GM12878 (cell line): ENCODE results near the gene SFN. TPM values are rescaled to one million over a fixed set of nuclear protein-coding genes. Genes with fewer than 3 reads are reported as not detected.

Source experiments
- ATAC-seq: fragments of 200-7000 bp; cut with Tn5 transposase; 3 replicates; pipeline ENCODE4 v1.9.1; 2020; ENCODE audit warnings: mild to moderate bottlenecking, moderate library complexity
- BruUV-seq: library from RNA; stranded (reverse); fragments of 400-500 nt; replicated peaks from 2 replicates; lab custom pipeline; 2021; lab: Mats Ljungman, UMichigan
- CTCF ChIA-PET: fragments of 300-600 bp; sonication (Branson Sonifier 250); formaldehyde crosslinking; extraction: SDS; loops from one replicate; lab custom pipeline; 2021; ENCODE audit warnings: inconsistent platforms; lab: Yijun Ruan, JAX
- POLR2A ChIA-PET: fragments of 350-600 bp; formaldehyde crosslinking; extraction: SDS; loops from one replicate; lab custom pipeline; 2021; ENCODE audit warnings: inconsistent platforms; lab: Charles Lee
- RAD21 ChIA-PET: fragments of 300-600 bp; sonication (Branson Sonifier 250); formaldehyde crosslinking; loops from one replicate; lab custom pipeline; 2023; ENCODE audit warnings: antibody characterized with exemption; ENCODE audit not compliant: unreplicated experiment; lab: Charles Lee
- SMC1A ChIA-PET: fragments of 300-600 bp; sonication (Branson Sonifier 250); formaldehyde crosslinking; loops from one replicate; lab custom pipeline; 2023; ENCODE audit not compliant: unreplicated experiment, uncharacterized antibody; lab: Charles Lee
- DNase-seq: peaks from one replicate; pipeline ENCODE4 v3.0.0-alpha.2; 2011; ENCODE audit warnings: low read depth, low spot score
- FAIRE-seq: peaks from 3 replicates; lab custom pipeline; 2011; peaks lifted over from hg19 to GRCh38; lab: Jason Lieb, UNC
- H2AFZ ChIP-seq: 2 replicates; pipeline ENCODE4 v1.6.0; 2011; ENCODE audit warnings: low read depth, low read length, control low read depth; ENCODE audit not compliant: control insufficient read depth
- H3K27ac ChIP-seq: 2 replicates; pipeline ENCODE4 v1.5.1; 2011; ENCODE audit warnings: control low read depth; ENCODE audit not compliant: control insufficient read depth, insufficient read depth
- H3K27me3 ChIP-seq, 2 experiments: replicated peaks in 1 of 2; 2 replicates each; pipeline versions ENCODE4 v1.6.0 to v1.6.1; 2011; ENCODE audit warnings: low read length in 1 of 2; ENCODE audit not compliant: control insufficient read depth in 2 of 2, insufficient read depth in 2 of 2
- H3K36me3 ChIP-seq, 2 experiments: 2 replicates each; pipeline ENCODE4 v1.5.1; 2011; ENCODE audit warnings: low read length in 1 of 2; ENCODE audit not compliant: control insufficient read depth in 2 of 2, insufficient read depth in 2 of 2
- H3K4me1 ChIP-seq: 2 replicates; pipeline ENCODE4 v1.6.1; 2011; ENCODE audit warnings: mild to moderate bottlenecking, low read length, moderate library complexity, mixed read lengths; ENCODE audit not compliant: control insufficient read depth, insufficient read depth
- H3K4me2 ChIP-seq: 2 replicates; pipeline ENCODE4 v1.6.0; 2011; ENCODE audit warnings: control low read depth; ENCODE audit not compliant: control insufficient read depth, insufficient read depth
- H3K4me3 ChIP-seq: fragments of 200-600 bp; sonication (generic); 2 replicates; pipeline ENCODE4 v1.5.1; 2016
- H3K79me2 ChIP-seq: 2 replicates; pipeline ENCODE4 v1.6.0; 2011; ENCODE audit warnings: low read length; ENCODE audit not compliant: control insufficient read depth, insufficient read depth
- H3K9ac ChIP-seq: 2 replicates; pipeline ENCODE4 v1.8.0; 2011; ENCODE audit warnings: low read length, control low read depth, mixed read lengths; ENCODE audit not compliant: control insufficient read depth, insufficient read depth
- H3K9me3 ChIP-seq: replicated peaks from 3 replicates; pipeline ENCODE4 v1.5.1; 2011; ENCODE audit warnings: mild to moderate bottlenecking, low read length; ENCODE audit not compliant: control insufficient read depth, insufficient read depth
- H4K20me1 ChIP-seq: 2 replicates; pipeline ENCODE4 v1.6.0; 2011; ENCODE audit not compliant: control insufficient read depth, insufficient read depth
- BMI1 ChIP-seq: fragments of 450-650 bp; IDR thresholded peaks from 2 replicates; pipeline ENCODE4 v1.6.1; 2016; ENCODE audit warnings: mild to moderate bottlenecking, moderate library complexity, borderline replicate concordance
- CHD2 ChIP-seq: IDR thresholded peaks from 2 replicates; pipeline ENCODE4 v1.6.1; 2011; ENCODE audit warnings: low read depth, low read length, improper control_type of control experiment, borderline replicate concordance
- GABPA ChIP-seq: IDR thresholded peaks from 2 replicates; pipeline ENCODE4 v1.6.1; 2014; ENCODE audit warnings: antibody characterized with exemption, low read depth, mild to moderate bottlenecking, inconsistent platforms
- GATAD2B ChIP-seq: fragments of 450-650 bp; conservative IDR thresholded peaks from 2 replicates; pipeline ENCODE4 v1.6.1; 2017; ENCODE audit warnings: low read depth, mild to moderate bottlenecking, moderate library complexity
- MTA2 ChIP-seq: fragments of 450-650 bp; IDR thresholded peaks from 2 replicates; pipeline ENCODE4 v1.6.1; 2016; ENCODE audit warnings: low read depth, mild to moderate bottlenecking, moderate library complexity
- RAD21 ChIP-seq: IDR thresholded peaks from 2 replicates; pipeline ENCODE4 v1.6.1; 2011; ENCODE audit warnings: mild to moderate bottlenecking, low read depth, low read length, moderate library complexity; ENCODE audit not compliant: insufficient read depth
- RB1 ChIP-seq: fragments of 450-650 bp; formaldehyde crosslinking; IDR thresholded peaks from 2 replicates; pipeline ENCODE4 v1.6.1; 2017; ENCODE audit warnings: mild to moderate bottlenecking, borderline replicate concordance
- SREBF2 ChIP-seq: IDR thresholded peaks from 2 replicates; pipeline ENCODE4 v1.6.1; 2012; ENCODE audit warnings: mild to moderate bottlenecking, low read length
- ZSCAN29 ChIP-seq: fragments of 450-650 bp; IDR thresholded peaks from 2 replicates; pipeline ENCODE4 v1.6.1; 2017; ENCODE audit warnings: mild to moderate bottlenecking, moderate library complexity
- WGBS: methylation state at CpG from one replicate; pipeline ENCODE4 v1.1.6; 2016; ENCODE audit warnings: low lambda C conversion rate; ENCODE audit not compliant: insufficient replicate concordance, insufficient coverage; ENCODE audit errors: missing lambda C conversion rate; 5-methylcytosine and 5-hydroxymethylcytosine counted together
- in situ Hi-C: fragments of 300-500 bp; cut with MboI; formaldehyde crosslinking; loops from 9 replicates; pipeline ENCODE4 v1.14.3; 2018; ENCODE audit warnings: mixed read lengths
- intact Hi-C: fragments of 100-400 bp; cut with micrococcal nuclease; formaldehyde crosslinking; loops from one replicate; pipeline ENCODE4 v1.14.2; 2022; ENCODE audit not compliant: unreplicated experiment
- polyA plus RNA-seq, 11 experiments: library from polyadenylated mRNA; depleted of rRNA in 4 of 11; unstranded in 6 of 11; stranded (reverse) in 5 of 11; fragments of >200 nt; fragmentation: Nextera tagmentation in 4 of 11; fragmentation: Illumina TruSeq in 1 of 11; extraction: Ambion mirVana in 4 of 11; extraction: Trizol in 1 of 11; gene quantifications; 1 replicate in 1 of 11; 2 replicates in 10 of 11; pipeline versions ENCODE4 v1.2.1 to v1.2.3, GENCODE V29; 2011 to 2016; ENCODE audit warnings: inconsistent platforms in 2 of 11, missing spikeins in 2 of 11, low read depth in 1 of 11
- total RNA-seq, 4 experiments: library from RNA; depleted of rRNA in 3 of 4; stranded (reverse); fragments of >200 nt in 3 of 4; fragmentation: Illumina TruSeq in 1 of 4; extraction: Trizol in 1 of 4; gene quantifications; 2 replicates each; pipeline versions ENCODE4 v1.2.1 to v1.2.3, GENCODE V29; 2013 to 2021
- TF ChIP-seq, protein P1 (sequence below): IDR thresholded peaks from 2 replicates; pipeline ENCODE4 v1.6.1; 2011; ENCODE audit warnings: borderline replicate concordance, low read depth, mild to moderate bottlenecking, moderate library complexity, mixed read lengths, low read length; ENCODE audit not compliant: insufficient read depth; ENCODE audit errors: extremely low read length
- TF ChIP-seq, protein P2 (sequence below): fragments of 450-650 bp; conservative IDR thresholded peaks from 2 replicates; pipeline ENCODE4 v1.6.1; 2017; ENCODE audit warnings: mild to moderate bottlenecking, moderate library complexity

SFN gene
- total and polyA plus RNA-seq, 10 of the 15 experiments (the other 5 are each of a cell fraction or from before 2014, with no cell fraction given) = 0.19 to 2.9 (median 1.0) TPM

DNA sequence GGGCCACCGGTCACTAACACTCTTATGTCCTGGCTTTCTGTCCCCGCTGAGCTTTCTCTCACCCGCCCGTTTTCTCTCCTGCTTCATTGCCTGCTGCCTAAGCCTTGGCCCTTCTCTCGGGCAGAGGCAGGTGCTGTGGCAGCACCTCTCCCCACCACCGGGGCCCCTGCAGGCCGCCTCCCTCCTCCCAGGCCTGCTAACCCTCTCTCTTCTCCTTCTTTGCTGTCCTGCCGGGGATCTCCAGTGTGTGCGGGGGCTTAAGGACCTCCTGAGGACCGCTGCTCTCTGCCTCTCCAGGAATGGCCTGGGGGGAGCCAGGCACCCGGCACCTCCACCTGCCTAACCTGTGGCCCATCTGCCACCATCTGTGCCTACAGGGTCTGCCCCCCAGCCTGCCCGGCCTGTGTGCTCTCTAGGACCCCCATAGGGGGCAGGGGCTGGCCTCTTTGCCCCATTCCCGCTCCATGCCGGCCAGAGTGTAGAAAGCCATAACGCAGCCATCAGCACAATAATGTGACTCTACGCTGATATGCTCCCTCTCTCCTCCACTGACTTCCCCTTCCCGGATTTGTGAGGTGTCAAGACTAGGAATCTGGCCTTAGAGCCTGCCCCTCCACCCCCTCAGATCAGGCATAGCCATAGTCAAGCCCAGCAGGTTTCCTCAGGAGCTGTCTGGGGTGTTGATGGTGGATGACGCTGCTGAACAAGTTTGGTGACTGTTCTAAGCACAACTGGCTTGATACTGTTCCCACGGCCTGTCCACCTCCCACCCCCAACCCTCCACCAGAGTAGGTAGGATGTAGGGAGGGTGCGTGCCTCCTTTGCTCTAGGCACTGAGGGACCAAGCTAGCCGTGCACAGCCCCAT, 6.1 kb upstream of the SFN start:
- Histone ChIP-seq H3K4me3 (no peak overlapping the region), H3K27me3 (no peaks in the 10 kb centered on the region), H3K9ac (no peak overlapping the region), H3K4me2 (no peak overlapping the region), H3K9me3 (no peaks in the 10 kb centered on the region), H3K36me3 (peaks cover 10 to 21% of the 10 kb centered on the region in 2 experiments)
- DNase-seq (no peak), FAIRE-seq (no peak)
- RAD21 ChIA-PET = interaction anchor here (0.8 to 2.7 kb wide), 3 partner anchors 9 to 23 kb away, joined by 3 to 8 read pairs (median 4); no protein-coding TSS in a partner anchor
- no peak for TF ChIP-seq BMI1
- TF ChIP-seq, all 136 proteins: peak for 0
- Histone ChIP-seq H3K4me1 (no peaks in the 10 kb centered on the region), H4K20me1 (no peaks in the 10 kb centered on the region), H3K27ac (no peak overlapping the region), H2AFZ (no peak overlapping the region), H3K79me2 (no peaks in the 10 kb centered on the region)
- ChIA-PET SMC1A (interaction anchor here (1.6 to 2.5 kb wide), 2 partner anchors 18 to 36 kb away, joined by 7 to 9 read pairs; no protein-coding TSS in a partner anchor), POLR2A (interaction anchor here (0.7 kb wide), 1 partner anchor 19 kb away, joined by 4 read pairs; no protein-coding TSS in a partner anchor), CTCF (interaction anchor here (1.0 to 5.9 kb wide), 8 partner anchors 8 to 254 kb away, joined by 3 to 25 read pairs (median 6); no protein-coding TSS in a partner anchor)
- intact Hi-C loops = no loop called here
- no TSS peak for BruUV-seq
- in situ Hi-C loops = no loop called here
- WGBS = 85% methylated on average over 20 of the region's 21 CpGs
- no peak for ATAC-seq

DNA sequence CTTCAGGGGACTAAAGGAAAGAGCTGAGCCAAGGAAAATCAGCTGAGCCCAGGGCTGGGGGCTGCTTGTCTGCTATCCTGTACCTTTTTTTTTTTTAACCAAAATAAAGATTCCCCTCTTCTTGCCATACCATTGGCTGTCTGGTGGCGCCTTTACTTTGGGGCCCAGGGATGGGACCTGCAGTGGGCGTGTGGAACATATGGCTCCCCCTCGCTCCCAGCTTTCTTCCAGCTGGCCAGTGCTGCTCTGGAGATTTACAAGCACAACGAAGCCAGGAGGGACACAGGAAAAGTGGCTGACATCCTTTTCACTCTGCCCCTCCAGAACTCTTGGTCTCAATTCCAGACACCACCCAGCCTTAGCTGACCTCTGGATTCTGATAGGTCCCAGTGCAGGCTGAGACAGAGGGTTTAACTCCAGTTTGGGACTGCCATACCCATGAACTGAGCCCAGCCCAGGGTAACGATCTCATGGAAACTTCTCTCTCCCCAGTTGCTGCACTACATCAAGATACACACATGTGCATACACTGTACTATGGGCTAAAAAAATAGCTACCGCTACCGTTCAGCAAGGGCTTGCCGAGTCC, 5.4 kb upstream of the SFN start:
- H3K9me3 ChIP-seq = no peaks in the 10 kb centered on the region
- H2AFZ ChIP-seq = no peak overlapping the region
- in situ Hi-C loops = no loop called here
- FAIRE-seq (no peak), DNase-seq (no peak), ATAC-seq (no peak)
- H3K9ac ChIP-seq = no peak overlapping the region
- ChIA-PET RAD21 (interaction anchor here (0.5 to 2.7 kb wide), 3 partner anchors 18 to 355 kb away, joined by 3 to 8 read pairs (median 4); no protein-coding TSS in a partner anchor), POLR2A (interaction anchor here (0.7 to 1.9 kb wide), 3 partner anchors 8 to 24 kb away, joined by 4 to 6 read pairs (median 4); no protein-coding TSS in a partner anchor), SMC1A (interaction anchor here (1.4 to 2.5 kb wide), 4 partner anchors 19 to 37 kb away, joined by 5 to 9 read pairs (median 7); no protein-coding TSS in a partner anchor), CTCF (interaction anchor here (0.7 to 5.9 kb wide), 9 partner anchors 15 to 255 kb away, joined by 3 to 25 read pairs (median 5); no protein-coding TSS in a partner anchor)
- no peaks in the 10 kb centered on the region for H3K79me2 ChIP-seq
- H3K27me3 ChIP-seq = no peaks in the 10 kb centered on the region
- H3K4me3 ChIP-seq = no peak overlapping the region
- H4K20me1 ChIP-seq = no peaks in the 10 kb centered on the region
- H3K27ac ChIP-seq = no peak overlapping the region
- H3K36me3 ChIP-seq = peaks cover 10 to 18% of the 10 kb centered on the region in 2 experiments
- no peak overlapping the region for H3K4me2 ChIP-seq
- WGBS = 82% methylated on average over 8 of the region's 8 CpGs
- peaks cover 1% of the 10 kb centered on the region for H3K4me1 ChIP-seq
- intact Hi-C loops = no loop called here
- BruUV-seq = no TSS peak
- TF ChIP-seq, protein P1, sequence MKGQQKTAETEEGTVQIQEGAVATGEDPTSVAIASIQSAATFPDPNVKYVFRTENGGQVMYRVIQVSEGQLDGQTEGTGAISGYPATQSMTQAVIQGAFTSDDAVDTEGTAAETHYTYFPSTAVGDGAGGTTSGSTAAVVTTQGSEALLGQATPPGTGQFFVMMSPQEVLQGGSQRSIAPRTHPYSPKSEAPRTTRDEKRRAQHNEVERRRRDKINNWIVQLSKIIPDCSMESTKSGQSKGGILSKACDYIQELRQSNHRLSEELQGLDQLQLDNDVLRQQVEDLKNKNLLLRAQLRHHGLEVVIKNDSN = no peak
- no peak for TF ChIP-seq CHD2
- TF ChIP-seq, protein P2, sequence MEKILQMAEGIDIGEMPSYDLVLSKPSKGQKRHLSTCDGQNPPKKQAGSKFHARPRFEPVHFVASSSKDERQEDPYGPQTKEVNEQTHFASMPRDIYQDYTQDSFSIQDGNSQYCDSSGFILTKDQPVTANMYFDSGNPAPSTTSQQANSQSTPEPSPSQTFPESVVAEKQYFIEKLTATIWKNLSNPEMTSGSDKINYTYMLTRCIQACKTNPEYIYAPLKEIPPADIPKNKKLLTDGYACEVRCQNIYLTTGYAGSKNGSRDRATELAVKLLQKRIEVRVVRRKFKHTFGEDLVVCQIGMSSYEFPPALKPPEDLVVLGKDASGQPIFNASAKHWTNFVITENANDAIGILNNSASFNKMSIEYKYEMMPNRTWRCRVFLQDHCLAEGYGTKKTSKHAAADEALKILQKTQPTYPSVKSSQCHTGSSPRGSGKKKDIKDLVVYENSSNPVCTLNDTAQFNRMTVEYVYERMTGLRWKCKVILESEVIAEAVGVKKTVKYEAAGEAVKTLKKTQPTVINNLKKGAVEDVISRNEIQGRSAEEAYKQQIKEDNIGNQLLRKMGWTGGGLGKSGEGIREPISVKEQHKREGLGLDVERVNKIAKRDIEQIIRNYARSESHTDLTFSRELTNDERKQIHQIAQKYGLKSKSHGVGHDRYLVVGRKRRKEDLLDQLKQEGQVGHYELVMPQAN = no peak
- no peak for TF ChIP-seq GATAD2B
- no peak for TF ChIP-seq GABPA
- no peak for TF ChIP-seq RB1
- no peak for TF ChIP-seq ZSCAN29
- no peak for TF ChIP-seq MTA2
- TF ChIP-seq RAD21 = no peak
- TF ChIP-seq SREBF2 = no peak
